HAP-1 (cell line): ENCODE data around the gene OR6C75.
"Not testable (repeated sequence)": the region's sequence is repeated elsewhere in the genome, so short reads cannot be mapped to it uniquely, and the experiment has no call there.

Source experiments
- DNase-seq, 2 experiments: peaks; one replicate each; pipeline ENCODE4 v3.0.0-alpha.2; 2016 to 2020; ENCODE audit warnings: low spot score in 2 of 2
- H3K27me3 ChIP-seq: fragments of 250-450 bp; sonication (Bioruptor Pico); 2 replicates; pipeline ENCODE4 v1.5.1; 2020; ENCODE audit warnings: low read depth, mild to moderate bottlenecking, moderate library complexity
- H3K36me3 ChIP-seq: fragments of 250-450 bp; sonication (Bioruptor Pico); replicated peaks from 2 replicates; pipeline ENCODE4 v1.5.1; 2020; ENCODE audit warnings: mild to moderate bottlenecking
- H3K4me1 ChIP-seq: fragments of 250-450 bp; sonication (Bioruptor Pico); 2 replicates; pipeline ENCODE4 v1.5.1; 2020; ENCODE audit warnings: mild to moderate bottlenecking
- H3K4me3 ChIP-seq: fragments of 250-450 bp; sonication (Bioruptor Pico); 2 replicates; pipeline ENCODE4 v1.5.1; 2020; ENCODE audit warnings: mild to moderate bottlenecking, moderate library complexity
- H3K9me3 ChIP-seq: fragments of 250-450 bp; sonication (Bioruptor Pico); 2 replicates; pipeline ENCODE4 v1.5.1; 2020; ENCODE audit warnings: mild to moderate bottlenecking, moderate library complexity
- in situ Hi-C: fragments of 300-500 bp; cut with MboI; formaldehyde crosslinking; loops from 3 replicates; pipeline ENCODE4 v1.14.3; 2020; ENCODE audit warnings: low sequenced_read_pairs, inconsistent platforms, mixed read lengths

The OR6C75 gene

DNA sequence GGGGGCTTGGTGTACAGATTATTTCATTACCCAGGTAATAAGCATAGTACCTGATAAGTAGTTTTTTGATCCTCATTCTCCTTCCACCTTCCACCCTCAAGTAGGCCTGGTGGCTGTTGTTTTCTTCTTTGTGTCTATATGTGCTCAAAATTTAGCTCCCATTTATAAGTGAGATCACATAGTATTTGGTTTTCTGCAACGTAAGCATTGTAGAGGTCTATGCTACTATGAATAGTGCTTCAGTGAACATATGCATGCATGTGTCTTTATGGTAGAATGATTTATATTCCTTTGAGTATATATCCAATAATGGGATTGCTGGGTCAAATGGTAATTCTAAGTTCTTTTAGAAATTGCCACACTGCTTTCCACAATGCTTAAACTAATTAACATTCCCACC, 46.4 kb downstream of the OR6C75 start:
- H3K4me3 ChIP-seq, DNase-seq, H3K4me1 ChIP-seq, H3K36me3 ChIP-seq, H3K27me3 ChIP-seq, H3K9me3 ChIP-seq, in situ Hi-C loops: not testable (repeated sequence)

- H3K36me3 ChIP-seq, in situ Hi-C loops, DNase-seq: not testable (repeated sequence)
These were observed 49.4 kb downstream of the OR6C75 start for GRCh38 chr12:55412138-55412537.

GRCh38 chr12:55413498-55414388, 51.0 kb downstream of the OR6C75 start:
- H3K9me3 ChIP-seq, DNase-seq, H3K27me3 ChIP-seq, H3K36me3 ChIP-seq, H3K4me3 ChIP-seq, in situ Hi-C loops, H3K4me1 ChIP-seq: not testable (repeated sequence)

More at GRCh38 chr12:55412138-55412537, 49.4 kb downstream of the OR6C75 start:
- not testable (repeated sequence) for H3K4me3 ChIP-seq, H3K27me3 ChIP-seq, H3K4me1 ChIP-seq, H3K9me3 ChIP-seq

- H3K36me3 ChIP-seq, in situ Hi-C loops, H3K4me1 ChIP-seq, DNase-seq, H3K9me3 ChIP-seq, H3K27me3 ChIP-seq, H3K4me3 ChIP-seq: not testable (repeated sequence)
These were observed 51.6 kb downstream of the OR6C75 start for GRCh38 chr12:55414396-55414823.

DNA sequence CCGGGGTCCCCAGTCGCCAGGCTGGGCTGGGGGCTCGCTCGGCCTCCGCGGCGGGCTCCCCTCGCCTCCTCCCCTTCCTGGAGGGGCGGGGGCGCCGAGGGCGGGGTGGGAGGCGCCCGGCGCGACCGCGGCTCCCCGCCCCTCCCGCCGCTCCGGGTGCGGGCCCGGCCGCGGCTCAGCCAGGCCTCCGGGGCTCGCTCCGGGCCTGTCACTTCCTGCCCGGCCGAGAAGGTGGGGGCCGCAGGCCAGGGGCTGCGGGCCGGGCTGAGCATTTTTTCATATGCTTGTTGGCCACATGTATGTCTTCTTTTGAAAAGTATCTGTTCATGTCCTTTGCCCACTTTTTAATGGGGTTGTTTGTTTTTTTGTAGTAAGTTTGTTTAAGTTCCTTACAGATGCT, 52.1 kb downstream of the OR6C75 start:
- H3K9me3 ChIP-seq, H3K4me3 ChIP-seq, H3K4me1 ChIP-seq, H3K27me3 ChIP-seq, in situ Hi-C loops, DNase-seq, H3K36me3 ChIP-seq: not testable (repeated sequence)

DNA sequence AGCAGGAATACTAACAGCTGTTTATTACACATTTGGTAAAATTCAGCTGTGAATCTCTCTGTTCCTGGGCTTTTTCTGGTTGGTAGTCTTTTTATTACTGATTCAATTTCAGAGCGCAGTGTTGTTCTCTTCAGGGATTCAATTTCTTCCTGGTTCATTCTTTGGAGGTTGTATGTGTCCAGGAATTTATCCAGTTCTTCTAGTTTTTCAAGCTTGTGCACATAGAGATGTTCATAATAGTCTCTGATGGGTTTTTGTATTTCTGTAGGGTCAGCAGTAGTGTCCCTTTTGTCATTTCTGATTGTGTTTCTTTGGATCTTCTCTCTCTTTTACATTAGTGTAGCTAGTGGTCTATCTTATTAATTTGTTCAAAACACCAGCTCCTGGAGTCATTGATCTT, 54.2 kb downstream of the OR6C75 start:
- DNase-seq = no peak
- Histone ChIP-seq H3K36me3 (no peaks in the 10 kb centered on the region), H3K27me3 (no peaks in the 10 kb centered on the region), H3K9me3 (no peaks in the 10 kb centered on the region), H3K4me3 (no peak overlapping the region), H3K4me1 (no peaks in the 10 kb centered on the region)
- in situ Hi-C loops = no loop called here
